B cell (primary cell): ENCODE measurements around the gene CNPY3. TPM values are rescaled to one million over a fixed set of nuclear protein-coding genes. Genes with fewer than 3 reads are reported as not detected.

Experiments
- ATAC-seq: fragments of 200-7000 bp; cut with Tn5 transposase; one replicate; pipeline ENCODE4 v1.10.0; 2021; ENCODE audit warnings: low read depth, mild to moderate bottlenecking, moderate number of reproducible peaks, moderate library complexity
- CTCF ChIA-PET: fragments of 350-600 bp; sonication (Branson Sonifier 250); formaldehyde crosslinking; loops from one replicate; lab custom pipeline; 2021; ENCODE audit warnings: antibody characterized with exemption, inconsistent platforms; lab: Charles Lee
- POLR2A ChIA-PET: fragments of 350-600 bp; sonication (Branson Sonifier 250); formaldehyde crosslinking; loops from one replicate; lab custom pipeline; 2021; ENCODE audit warnings: antibody characterized with exemption; lab: Charles Lee
- DNase-seq: peaks from one replicate; pipeline ENCODE4 v3.0.0; 2013
- H2AFZ ChIP-seq: 2 replicates; pipeline ENCODE4 v1.6.1; 2012; ENCODE audit warnings: mild to moderate bottlenecking, low read depth, low read length; ENCODE audit not compliant: insufficient read depth, poor library complexity, severe bottlenecking
- H3K27ac ChIP-seq, 2 donors: 1 replicate in 1 of 2; 2 replicates in 1 of 2; pipeline ENCODE4 v1.5.1; 2012 to 2013; ENCODE audit warnings: low read length in 2 of 2, mild to moderate bottlenecking in 2 of 2, moderate library complexity in 1 of 2
- H3K27me3 ChIP-seq, 4 experiments: fragments of 200-600 bp in 1 of 4; sonication (generic) in 1 of 4; replicated peaks in 1 of 4; 1 replicate in 2 of 4; 2 replicates in 2 of 4; pipeline versions ENCODE4 v1.6.1 to v1.7.0; 2013 to 2016; ENCODE audit warnings: low read length in 3 of 4, mild to moderate bottlenecking in 2 of 4, mixed read lengths in 1 of 4, moderate library complexity in 1 of 4; ENCODE audit not compliant: insufficient read depth in 4 of 4, control insufficient read depth in 3 of 4; ENCODE audit errors: control extremely low read depth in 1 of 4
- H3K36me3 ChIP-seq, 2 experiments: replicated peaks in 1 of 2; 1 replicate in 1 of 2; 2 replicates in 1 of 2; pipeline versions ENCODE4 v1.6.1 to v1.7.1; 2013; ENCODE audit warnings: low read length in 1 of 2; ENCODE audit not compliant: insufficient read depth in 2 of 2, control insufficient read depth in 1 of 2; ENCODE audit errors: control extremely low read depth in 1 of 2, extremely low read depth in 1 of 2
- H3K4me1 ChIP-seq, 2 donors: fragments of 200-600 bp in 1 of 2; sonication (generic) in 1 of 2; 1 replicate in 1 of 2; 2 replicates in 1 of 2; pipeline versions ENCODE4 v1.5.1 to v1.6.1; 2013 to 2017; ENCODE audit warnings: low read length in 2 of 2; ENCODE audit not compliant: control insufficient read depth in 2 of 2, insufficient read depth in 2 of 2
- H3K4me2 ChIP-seq: replicated peaks from 2 replicates; pipeline ENCODE3; 2012; ENCODE audit warnings: mild to moderate bottlenecking, low read depth, low read length; ENCODE audit not compliant: poor library complexity, severe bottlenecking
- H3K4me3 ChIP-seq, 5 experiments: fragments of 200-600 bp in 1 of 5; sonication (generic) in 1 of 5; 1 replicate in 3 of 5; 2 replicates in 2 of 5; pipeline versions ENCODE4 v1.5.1 to v1.7.0; 2011 to 2016; ENCODE audit warnings: low read length in 4 of 5, mild to moderate bottlenecking in 4 of 5, low read depth in 2 of 5, control low read depth in 1 of 5, moderate library complexity in 1 of 5; ENCODE audit not compliant: insufficient read depth in 1 of 5; ENCODE audit errors: control extremely low read depth in 1 of 5, extremely low read depth in 1 of 5
- H3K79me2 ChIP-seq: fragments of 200-600 bp; sonication (generic); one replicate; pipeline ENCODE4 v1.6.0; 2016; ENCODE audit warnings: low read length; ENCODE audit not compliant: control insufficient read depth, insufficient read depth
- H3K9ac ChIP-seq: fragments of 200-600 bp; sonication (generic); 2 replicates; pipeline ENCODE4 v1.6.1; 2017; ENCODE audit warnings: mild to moderate bottlenecking, low read length, moderate library complexity
- H3K9me3 ChIP-seq, 3 donors: one replicate each; pipeline versions ENCODE4 v1.6.1 to v1.7.1; 2013; ENCODE audit warnings: low read length in 2 of 3; ENCODE audit not compliant: control insufficient read depth in 2 of 3, insufficient read depth in 1 of 3; ENCODE audit errors: control extremely low read depth in 1 of 3
- H4K20me1 ChIP-seq: 2 replicates; pipeline ENCODE4 v1.6.0; 2012; ENCODE audit warnings: mild to moderate bottlenecking, low read length; ENCODE audit not compliant: insufficient read depth, control insufficient read depth, poor library complexity, severe bottlenecking
- H3K27ac Mint-ChIP-seq: one replicate; pipeline ENCODE4 v1.8.0; 2021; ENCODE audit warnings: mixed read lengths
- H3K27me3 Mint-ChIP-seq: one replicate; pipeline ENCODE4 v1.8.0; 2021; ENCODE audit warnings: mixed read lengths
- H3K4me1 Mint-ChIP-seq: one replicate; pipeline ENCODE4 v1.8.0; 2021; ENCODE audit warnings: mixed read lengths
- H3K4me3 Mint-ChIP-seq: one replicate; pipeline ENCODE4 v1.8.0; 2021; ENCODE audit warnings: mixed read lengths
- H3K9me3 Mint-ChIP-seq: one replicate; pipeline ENCODE4 v1.8.0; 2022; ENCODE audit warnings: mixed read lengths; ENCODE audit not compliant: insufficient read depth
- CTCF ChIP-seq: fragments of 200-600 bp; IDR thresholded peaks from one replicate; pipeline ENCODE4 v1.8.0; 2022; ENCODE audit warnings: antibody characterized with exemption, mild to moderate bottlenecking
- EZH2 ChIP-seq: IDR thresholded peaks from 2 replicates; pipeline ENCODE4 v1.6.1; 2012; ENCODE audit warnings: borderline replicate concordance, low read depth, mild to moderate bottlenecking, moderate library complexity, low read length; ENCODE audit not compliant: insufficient read depth, poor library complexity, severe bottlenecking
- WGBS: methylation state at CpG from one replicate; pipeline ENCODE4 v1.1.5; 2013; ENCODE audit warnings: missing lambda C conversion rate; ENCODE audit not compliant: insufficient coverage; 5-methylcytosine and 5-hydroxymethylcytosine counted together
- intact Hi-C: fragments of 100-400 bp; cut with micrococcal nuclease; formaldehyde crosslinking; loops from one replicate; pipeline ENCODE4 v1.10.0; 2022
- polyA plus RNA-seq: library from polyadenylated mRNA; depleted of rRNA; stranded (reverse); fragments of >200 nt; gene quantifications from 2 replicates; pipeline ENCODE4 v1.2.3, GENCODE V29; 2012
- total RNA-seq, 2 donors: library from RNA; stranded (reverse); fragments of 120-200 nt in 1 of 2; gene quantifications; 1 replicate in 1 of 2; 2 replicates in 1 of 2; pipeline versions ENCODE4 v1.2.3 to v1.2.4, GENCODE V29; 2013 to 2022

Gene CNPY3
- total and polyA plus RNA-seq, 2 donors (not counting 1 experiment from before 2014, with no cell fraction given), result 123 to 163 TPM

GRCh38 chr6:42890311-42891198, 38.7 kb upstream of the CNPY3 start:
- POLR2A ChIA-PET, result interaction anchor here (0.6 to 3.2 kb wide), 12 partner anchors 11 to 1380 kb away, joined by 3 to 26 read pairs (median 4); partner anchors contain the start of genes BICRAL, CNPY3, RPL7L1 and TBCC
- Mint-ChIP-seq H3K4me1 (peaks cover 38% of the 10 kb centered on the region), H3K9me3 (no peaks in the 10 kb centered on the region), H3K27me3 (no peaks in the 10 kb centered on the region), H3K27ac (peak overlapping the region; percentile 92), H3K4me3 (peak overlapping the region; percentile 92)
- H3K27ac ChIP-seq, result peak overlapping the region; percentile 77 to 89
- H3K9me3 ChIP-seq, result no peaks in the 10 kb centered on the region
- intact Hi-C loops, result loop anchor here (1.0 to 5.0 kb wide), 7 partner anchors 9 to 328 kb away; partner anchors contain the start of genes CNPY3, KLC4, MRPL2 and RPL7L1
- peak overlapping the region; percentile 92 for H2AFZ ChIP-seq
- H3K27me3 ChIP-seq, result no peaks in the 10 kb centered on the region
- CTCF ChIA-PET, result interaction anchor here (0.7 to 5.5 kb wide), 7 partner anchors 10 to 1188 kb away, joined by 3 to 35 read pairs (median 5); partner anchors contain the start of genes CNPY3 and RPL7L1
- H3K9ac ChIP-seq, result peak overlapping the region; percentile 97
- H3K79me2 ChIP-seq, result peaks cover 8% of the 10 kb centered on the region
- WGBS, result 2% methylated on average over 62 of the region's 63 CpGs
- no peak for TF ChIP-seq CTCF
- TF ChIP-seq EZH2, result no peak
- H3K4me2 ChIP-seq, result peak overlapping the region; percentile 86
- H3K4me3 ChIP-seq, result peak overlapping the region; percentile 76 to 94 (median 87)
- ATAC-seq (peak; percentile 98), DNase-seq (peak; percentile 93)
- no peaks in the 10 kb centered on the region for H4K20me1 ChIP-seq
- peaks cover 2 to 8% of the 10 kb centered on the region in 2 experiments for H3K36me3 ChIP-seq
- peaks cover 26 to 33% of the 10 kb centered on the region in 2 donors for H3K4me1 ChIP-seq
